ENCODE results near the gene DIAPH2. TPM values are rescaled to one million over a fixed set of nuclear protein-coding genes. Genes with fewer than 3 reads are reported as not detected.

The DIAPH2 gene
- total RNA-seq, 1 donor from 2014 or later = 32.9 TPM

GRCh38 chrX:96715481-96715880 is 30.8 kb downstream of the DIAPH2 start:
- no peak for DNase-seq
- H3K27ac ChIP-seq = no peak overlapping the region
- no peaks in the 10 kb centered on the region for H3K9me3 ChIP-seq
- H3K36me3 ChIP-seq = no peaks in the 10 kb centered on the region
- no peaks in the 10 kb centered on the region for H3K27me3 ChIP-seq
- no peaks in the 10 kb centered on the region for H3K4me1 ChIP-seq
- TF ChIP-seq, protein P1, sequence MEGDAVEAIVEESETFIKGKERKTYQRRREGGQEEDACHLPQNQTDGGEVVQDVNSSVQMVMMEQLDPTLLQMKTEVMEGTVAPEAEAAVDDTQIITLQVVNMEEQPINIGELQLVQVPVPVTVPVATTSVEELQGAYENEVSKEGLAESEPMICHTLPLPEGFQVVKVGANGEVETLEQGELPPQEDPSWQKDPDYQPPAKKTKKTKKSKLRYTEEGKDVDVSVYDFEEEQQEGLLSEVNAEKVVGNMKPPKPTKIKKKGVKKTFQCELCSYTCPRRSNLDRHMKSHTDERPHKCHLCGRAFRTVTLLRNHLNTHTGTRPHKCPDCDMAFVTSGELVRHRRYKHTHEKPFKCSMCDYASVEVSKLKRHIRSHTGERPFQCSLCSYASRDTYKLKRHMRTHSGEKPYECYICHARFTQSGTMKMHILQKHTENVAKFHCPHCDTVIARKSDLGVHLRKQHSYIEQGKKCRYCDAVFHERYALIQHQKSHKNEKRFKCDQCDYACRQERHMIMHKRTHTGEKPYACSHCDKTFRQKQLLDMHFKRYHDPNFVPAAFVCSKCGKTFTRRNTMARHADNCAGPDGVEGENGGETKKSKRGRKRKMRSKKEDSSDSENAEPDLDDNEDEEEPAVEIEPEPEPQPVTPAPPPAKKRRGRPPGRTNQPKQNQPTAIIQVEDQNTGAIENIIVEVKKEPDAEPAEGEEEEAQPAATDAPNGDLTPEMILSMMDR (IDR thresholded peaks at IDR 0.05) = no peak
- ATAC-seq = no peak
- intact Hi-C loops (cut with DNase I) = no loop called here
- H3K4me3 ChIP-seq = no peak overlapping the region

- H3K36me3 ChIP-seq = no peaks in the 10 kb centered on the region
- TF ChIP-seq, protein P1 (IDR thresholded peaks at IDR 0.05) = no peak
- intact Hi-C loops (cut with DNase I) = no loop called here
- no peaks in the 10 kb centered on the region for H3K9me3 ChIP-seq
- ATAC-seq = no peak
- H3K4me1 ChIP-seq = no peaks in the 10 kb centered on the region
- H3K27ac ChIP-seq = no peak overlapping the region
- no peak overlapping the region for H3K4me3 ChIP-seq
- no peak for DNase-seq
- H3K27me3 ChIP-seq = no peaks in the 10 kb centered on the region
These were observed 34.7 kb downstream of the DIAPH2 start for GRCh38 chrX:96719161-96719875.

DNA sequence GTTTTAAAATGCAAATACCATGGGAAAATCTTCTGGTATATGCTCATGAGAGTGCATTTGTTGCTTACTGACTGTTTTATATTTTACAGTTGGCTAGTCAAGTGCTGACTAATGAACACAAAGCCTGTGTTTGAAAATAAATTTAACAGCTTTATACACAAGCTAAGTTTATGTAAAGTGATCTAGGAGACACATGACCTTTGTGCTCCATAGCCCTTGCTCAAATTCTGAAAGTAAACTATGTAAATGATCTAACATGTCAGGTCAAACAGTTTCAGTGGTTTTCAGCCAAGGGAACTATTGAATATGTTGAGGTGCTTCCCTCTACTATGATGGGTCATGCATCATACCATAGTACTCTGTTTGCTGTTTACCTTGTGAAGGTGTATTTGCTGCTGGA is 36.7 kb downstream of the DIAPH2 start:
- Histone ChIP-seq H3K4me3 (no peak overlapping the region), H3K36me3 (no peaks in the 10 kb centered on the region), H3K27ac (no peak overlapping the region), H3K27me3 (no peaks in the 10 kb centered on the region), H3K4me1 (no peaks in the 10 kb centered on the region), H3K9me3 (no peaks in the 10 kb centered on the region)
- ATAC-seq (no peak), DNase-seq (no peak)
- TF ChIP-seq, protein P1 (IDR thresholded peaks at IDR 0.05) = no peak
- intact Hi-C loops (cut with DNase I) = no loop called here

DNA sequence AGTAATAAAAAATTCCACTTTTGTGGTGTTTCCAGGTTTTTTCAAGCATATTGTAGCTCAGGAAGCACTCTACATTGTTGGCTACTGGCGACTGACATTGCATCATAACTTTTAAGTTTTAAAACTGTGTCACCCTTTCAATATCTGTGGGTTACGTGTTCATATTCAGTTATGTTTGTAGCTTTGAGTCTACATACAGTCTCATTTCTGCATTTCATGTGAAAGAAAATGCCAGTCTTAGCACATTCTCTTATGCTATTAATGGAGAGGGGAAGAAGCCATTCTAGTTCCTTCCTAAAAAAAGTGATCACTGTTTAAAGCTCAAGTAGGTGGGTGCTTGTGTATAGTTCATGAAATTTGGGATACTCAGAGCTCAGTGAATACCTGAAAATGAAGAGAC is 38.1 kb downstream of the DIAPH2 start:
- H3K27ac ChIP-seq = no peak overlapping the region

GRCh38 chrX:96729053-96729452 is 44.4 kb downstream of the DIAPH2 start:
- Histone ChIP-seq H3K4me3 (no peak overlapping the region), H3K36me3 (no peaks in the 10 kb centered on the region), H3K27me3 (no peaks in the 10 kb centered on the region), H3K9me3 (no peaks in the 10 kb centered on the region), H3K4me1 (no peaks in the 10 kb centered on the region), H3K27ac (no peak overlapping the region)
- intact Hi-C loops (cut with DNase I) = no loop called here
- TF ChIP-seq, protein P1 (IDR thresholded peaks at IDR 0.05) = no peak
- no peak for ATAC-seq
- DNase-seq = no peak

More for the DNA sequence above, 38.1 kb downstream of the DIAPH2 start:
- TF ChIP-seq, protein P1 (IDR thresholded peaks at IDR 0.05) = no peak
- H3K4me3 ChIP-seq = no peak overlapping the region
- intact Hi-C loops (cut with DNase I) = no loop called here
- H3K27me3 ChIP-seq = no peaks in the 10 kb centered on the region
- H3K9me3 ChIP-seq = no peaks in the 10 kb centered on the region
- ATAC-seq = peak; percentile 42
- no peak for DNase-seq
- H3K36me3 ChIP-seq = no peaks in the 10 kb centered on the region
- no peaks in the 10 kb centered on the region for H3K4me1 ChIP-seq
